Stimulated activated CD8-positive, alpha-beta memory T cell treated with anti-CD3 and anti-CD28 coated beads, Interleukin-4, amount 100 ng/mL, for 48 hours (primary cell): ENCODE measurements around the gene FXN.

Experiments used
- DNase-seq: peaks from one replicate; pipeline ENCODE4 v3.0.0-alpha.2; 2020

The FXN gene

DNA sequence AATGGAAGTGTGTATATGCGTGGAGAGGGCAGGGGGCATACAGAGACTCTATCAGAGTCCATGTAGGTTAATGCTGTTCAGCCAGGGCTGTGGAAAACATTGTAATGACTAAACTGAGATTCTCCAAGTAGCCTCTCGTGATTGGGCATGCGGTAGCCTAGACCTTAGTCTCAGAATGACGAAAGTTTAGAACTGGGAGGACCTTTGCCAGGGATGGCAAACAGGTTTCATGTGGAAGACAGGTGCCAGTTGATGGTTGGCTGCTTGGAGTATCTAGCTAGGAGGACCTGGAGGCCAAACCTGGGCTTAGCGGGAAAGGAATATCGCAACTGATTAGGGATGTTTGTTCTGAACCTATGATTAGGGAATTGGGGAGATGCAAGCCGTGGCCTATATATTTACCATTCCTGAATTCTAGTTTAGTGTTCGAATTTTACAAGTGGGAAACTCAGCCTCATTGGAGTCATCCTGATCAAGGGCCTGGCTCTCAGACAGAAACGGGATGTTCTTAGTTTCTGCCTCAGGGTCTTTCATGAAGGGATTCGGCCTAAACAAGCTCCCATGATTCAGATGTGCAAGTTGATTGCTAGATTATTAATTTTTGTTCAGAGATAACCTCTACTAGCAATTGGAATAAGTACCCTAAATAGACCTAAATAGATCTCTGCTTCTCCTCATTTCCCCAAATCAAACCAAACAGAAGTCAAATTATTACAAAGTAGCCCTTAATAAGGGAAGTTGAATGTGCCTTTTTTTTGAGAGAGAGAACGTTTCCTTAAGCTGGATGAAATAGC, 111.7 kb downstream of the FXN start:
- no peak for DNase-seq

- DNase-seq = no peak
Observed at GRCh38 chr9:69149321-69149807, 113.8 kb downstream of the FXN start.
